ENCODE measurements around the gene HFM1.

The HFM1 gene

DNA sequence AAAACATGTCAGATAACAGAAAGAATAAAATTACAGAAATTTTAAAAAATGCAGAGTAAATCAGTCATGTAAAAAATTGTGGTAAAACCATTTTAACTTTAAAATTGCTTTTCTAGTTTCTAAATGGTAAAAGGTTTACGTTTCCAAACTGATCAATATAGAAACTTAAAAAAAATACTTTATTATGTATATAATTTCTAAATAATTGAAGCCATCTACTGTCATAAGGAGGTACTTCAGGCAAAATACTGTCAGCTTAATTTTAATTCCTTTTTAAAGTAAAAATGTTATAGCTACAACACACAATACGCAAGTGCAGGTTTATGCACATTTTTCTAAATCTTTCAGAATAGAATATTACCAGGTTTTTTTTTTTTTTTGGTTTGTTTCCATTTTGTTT lies 159.9 kb downstream of the HFM1 start:
- DNase-seq: no peak

DNA sequence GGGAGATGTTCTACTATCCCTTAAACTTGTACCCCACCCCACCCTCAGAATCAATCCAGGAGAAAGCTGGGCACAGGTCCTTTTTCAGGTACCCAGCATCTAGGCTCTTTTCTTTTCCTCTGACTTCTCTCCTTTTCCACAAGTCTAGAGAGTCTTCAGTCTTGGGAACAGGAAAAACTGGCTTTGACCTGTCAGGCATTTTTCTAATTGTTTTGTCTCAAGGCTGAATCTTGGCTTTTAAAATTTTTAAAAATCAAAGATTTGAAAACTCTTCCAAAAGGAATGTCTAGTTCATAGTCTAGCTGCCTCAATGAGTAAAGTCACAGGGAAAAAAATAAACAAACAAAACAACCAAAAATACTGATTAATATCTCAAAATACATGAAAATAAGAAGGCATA lies 161.5 kb downstream of the HFM1 start:
- no peak for DNase-seq

DNA sequence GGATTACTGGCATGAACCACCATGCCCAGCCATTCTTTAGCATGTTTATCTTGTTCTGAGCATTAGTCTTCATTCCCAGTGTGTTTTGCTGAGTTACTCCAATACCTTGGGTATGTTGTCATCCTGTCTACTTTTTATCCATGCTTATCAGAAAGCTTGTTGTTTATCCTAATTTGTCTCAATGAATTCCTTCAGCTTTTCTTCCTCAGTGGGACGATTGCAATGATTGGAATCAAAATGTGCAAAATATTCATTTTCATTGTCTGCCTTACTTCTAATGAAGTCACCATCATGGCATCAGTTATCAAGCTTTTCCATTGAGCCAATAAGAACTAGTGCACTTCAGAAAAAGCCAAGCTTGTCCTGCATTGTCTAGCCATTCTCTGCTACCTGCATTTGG lies 170.5 kb downstream of the HFM1 start:
- no peak for DNase-seq

DNA sequence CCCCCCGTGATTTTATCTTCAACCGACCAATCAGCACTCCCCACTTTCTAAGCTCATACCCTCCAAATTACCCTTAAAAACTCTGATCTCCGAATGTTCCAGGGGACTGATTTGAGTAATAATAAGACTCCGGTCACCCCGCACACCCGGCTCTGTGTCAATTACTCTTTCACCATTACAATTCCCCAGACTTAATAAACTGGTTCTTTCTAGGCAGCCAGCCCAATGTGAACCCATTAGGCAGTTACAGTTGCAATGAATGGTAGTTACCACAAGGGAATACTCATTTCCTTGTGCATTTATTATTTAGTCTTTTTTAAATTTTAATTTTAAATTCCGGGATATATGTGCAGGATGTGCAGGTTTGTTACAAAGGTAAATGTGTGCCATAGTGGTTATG lies 177.9 kb downstream of the HFM1 start:
- no peak for DNase-seq

DNA sequence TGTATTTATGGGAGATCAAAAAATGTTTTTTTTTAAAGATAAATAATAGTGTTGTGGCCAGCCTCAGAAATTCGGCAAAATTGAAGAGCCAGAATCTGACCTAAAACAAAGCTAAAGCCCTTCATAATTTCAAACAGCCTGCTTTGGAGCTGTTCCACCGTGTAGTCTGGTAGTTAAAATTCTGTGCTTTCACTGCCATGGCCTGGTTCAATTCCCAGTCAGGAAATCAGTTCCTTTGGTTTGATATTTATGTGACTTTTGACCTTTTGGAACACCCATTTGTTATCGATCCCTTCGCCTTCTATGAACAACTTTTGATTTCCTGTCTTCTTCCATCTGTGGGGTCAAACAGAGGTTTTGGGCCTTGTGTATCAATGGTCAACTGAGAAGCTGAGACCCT lies 179.8 kb downstream of the HFM1 start:
- no peak for DNase-seq

DNA sequence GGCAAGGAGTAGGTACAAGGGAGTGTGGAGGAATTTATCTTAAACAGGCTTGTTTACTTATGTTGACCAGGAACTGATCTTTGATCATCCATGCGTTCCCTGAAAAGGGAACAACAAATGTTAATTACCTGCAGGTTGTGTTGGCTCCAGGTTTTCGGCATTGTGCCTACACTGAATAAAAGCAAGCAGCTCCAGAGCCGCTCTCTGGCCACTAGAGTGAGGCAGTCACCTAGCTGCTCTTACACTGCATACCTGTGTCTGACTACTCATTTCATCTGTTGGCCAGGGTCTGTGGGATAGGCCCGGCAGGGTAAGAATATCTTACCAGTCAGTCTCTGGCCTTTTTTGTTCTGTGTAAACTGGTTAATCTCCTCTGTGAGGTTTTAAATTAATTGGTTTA lies 183.6 kb downstream of the HFM1 start:
- no peak for DNase-seq

DNA sequence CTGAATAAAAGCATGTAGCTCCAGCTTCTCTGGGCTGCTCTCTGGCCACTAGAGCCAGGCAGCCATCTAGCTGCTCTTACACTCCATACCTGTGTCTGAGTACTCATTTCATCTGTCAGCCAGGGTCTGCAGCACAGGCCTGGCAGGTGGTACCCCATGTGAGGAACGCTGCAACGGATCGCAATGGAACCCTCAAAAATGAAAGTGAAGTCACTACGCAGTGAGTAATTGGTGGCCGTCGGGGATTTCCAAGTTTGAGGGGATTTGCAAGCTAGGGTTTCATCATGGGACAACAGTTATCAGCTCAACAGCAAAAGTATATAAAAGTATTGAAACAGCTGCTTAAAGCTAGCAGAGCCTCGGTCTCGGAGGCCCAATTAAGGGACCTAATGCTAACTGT lies 186.7 kb downstream of the HFM1 start:
- no peak for DNase-seq

All from hematopoietic multipotent progenitor cell treated with erythropoietin and hydrocortisone succinate and interleukin-3 and kit ligand, for 6 days (in vitro differentiated cells).